NCI-H526 (cell line): Measurements from ENCODE around the gene CMSS1.

Experiments used
- DNase-seq, 2 experiments: peaks; one replicate each; lab custom pipeline; 2025; lab: John Stamatoyannopoulos, UW

Gene CMSS1

GRCh38 chr3:99874237-99875002 is 56.8 kb downstream of the CMSS1 start:
- no peak for DNase-seq

- DNase-seq, result peak in 1 of 2 experiments; percentile 38
Observed at GRCh38 chr3:99875581-99875928, 57.9 kb downstream of the CMSS1 start.

- DNase-seq, result peak; percentile 29 to 81
Observed at GRCh38 chr3:99875929-99876841, 58.5 kb downstream of the CMSS1 start.

- DNase-seq, result no peak
Observed at GRCh38 chr3:99877031-99877579, 59.4 kb downstream of the CMSS1 start.

- DNase-seq, result no peak
Observed at GRCh38 chr3:99878005-99878404, 60.3 kb downstream of the CMSS1 start.

GRCh38 chr3:99879275-99879674 is 61.6 kb downstream of the CMSS1 start:
- no peak for DNase-seq

GRCh38 chr3:99881121-99881524 is 63.5 kb downstream of the CMSS1 start:
- no peak for DNase-seq

GRCh38 chr3:99882436-99883137 is 64.9 kb downstream of the CMSS1 start:
- DNase-seq, result no peak

GRCh38 chr3:99883138-99883461 is 65.4 kb downstream of the CMSS1 start:
- no peak for DNase-seq

- DNase-seq, result no peak
Observed at GRCh38 chr3:99883693-99884092, 66.0 kb downstream of the CMSS1 start.

- DNase-seq, result no peak
Observed at GRCh38 chr3:99884484-99884883, 66.8 kb downstream of the CMSS1 start.

GRCh38 chr3:99885085-99885484 is 67.4 kb downstream of the CMSS1 start:
- DNase-seq, result no peak

GRCh38 chr3:99885851-99886250 is 68.2 kb downstream of the CMSS1 start:
- DNase-seq, result no peak

GRCh38 chr3:99891610-99892285 is 74.1 kb downstream of the CMSS1 start:
- no peak for DNase-seq

- no peak for DNase-seq
Observed at GRCh38 chr3:99892332-99892731, 74.7 kb downstream of the CMSS1 start.

GRCh38 chr3:99895131-99895696 is 77.6 kb downstream of the CMSS1 start:
- DNase-seq, result no peak

GRCh38 chr3:99895703-99896441 is 78.2 kb downstream of the CMSS1 start:
- DNase-seq, result no peak

GRCh38 chr3:99896482-99896881 is 78.8 kb downstream of the CMSS1 start:
- no peak for DNase-seq

- no peak for DNase-seq
Observed at GRCh38 chr3:99899603-99900002, 81.9 kb downstream of the CMSS1 start.

- no peak for DNase-seq
Observed at GRCh38 chr3:99900248-99900647, 82.6 kb downstream of the CMSS1 start.
